Thoracic aorta (tissue), 2 donors: ENCODE data around the gene FRMD5. TPM values are rescaled to one million over a fixed set of nuclear protein-coding genes. Genes with fewer than 3 reads are reported as not detected.

Experiments
- ATAC-seq: fragments of 150-250 bp; one replicate; pipeline ENCODE4 v1.8.0; 2017; ENCODE audit warnings: low read depth; ENCODE audit not compliant: insufficient number of reproducible peaks, low FRiP score
- DNase-seq: peaks from one replicate; pipeline ENCODE4 v3.0.0-alpha.2; 2020; ENCODE audit warnings: low spot score
- H3K27ac ChIP-seq, 2 donors: fragments of 200-600 bp; sonication (generic); 1 replicate in 1 of 2; 2 replicates in 1 of 2; pipeline ENCODE4 v1.5.1; 2016; ENCODE audit warnings: mild to moderate bottlenecking in 2 of 2, moderate library complexity in 2 of 2
- H3K27me3 ChIP-seq: fragments of 200-600 bp; sonication (generic); replicated peaks from 2 replicates; pipeline ENCODE4 v1.6.0; 2016; ENCODE audit warnings: mild to moderate bottlenecking; ENCODE audit not compliant: insufficient read depth
- H3K36me3 ChIP-seq: fragments of 200-600 bp; sonication (generic); one replicate; pipeline ENCODE4 v1.5.1; 2016
- H3K4me1 ChIP-seq, 2 donors: fragments of 200-600 bp; sonication (generic); 1 replicate in 1 of 2; 2 replicates in 1 of 2; pipeline versions ENCODE4 v1.5.1 to v1.6.0; 2016; ENCODE audit warnings: low read depth in 2 of 2, mild to moderate bottlenecking in 1 of 2; ENCODE audit not compliant: control insufficient read depth in 1 of 2
- H3K4me3 ChIP-seq: fragments of 200-600 bp; sonication (generic); 2 replicates; pipeline ENCODE4 v1.5.1; 2016; ENCODE audit warnings: mild to moderate bottlenecking
- H3K9me3 ChIP-seq: fragments of 200-600 bp; sonication (generic); 2 replicates; pipeline ENCODE4 v1.5.1; 2016
- total RNA-seq, 2 donors: library from RNA; depleted of rRNA; stranded (reverse); fragments of >200 nt; gene quantifications; one replicate each; pipeline versions ENCODE4 v1.1.0 to v1.2.3, GENCODE V29; 2016
- TF ChIP-seq, protein P1 (sequence below): fragments of 200-600 bp; sonication (generic); IDR thresholded peaks from one replicate; pipeline ENCODE4 v1.5.1; 2019; ENCODE audit warnings: antibody characterized with exemption

The FRMD5 gene
- total RNA-seq, 2 donors from 2014 or later: 0.27 TPM; not detected in 1

DNA sequence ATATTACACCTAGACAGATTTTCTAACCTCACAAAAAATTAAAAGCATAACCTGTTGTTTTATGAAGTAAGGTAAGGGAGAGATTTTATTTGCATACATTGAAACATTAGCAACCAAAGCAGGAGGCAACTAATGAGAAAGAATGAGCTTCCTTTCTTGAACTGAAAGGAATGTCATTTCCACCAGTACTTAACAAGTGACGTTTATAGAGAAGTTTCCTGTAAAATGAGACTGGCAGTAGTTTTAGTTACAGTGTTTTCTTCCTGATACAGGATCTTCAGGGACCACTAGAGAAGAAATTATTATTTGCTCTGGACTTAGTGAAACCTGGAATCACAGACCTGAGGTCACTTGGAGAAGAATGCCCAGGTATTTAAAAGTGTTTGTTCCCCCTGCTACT lies 27.4 kb upstream of the FRMD5 start:
- Histone ChIP-seq H3K4me1 (no peaks in the 10 kb centered on the region), H3K27ac (no peak overlapping the region), H3K9me3 (no peaks in the 10 kb centered on the region), H3K27me3 (no peaks in the 10 kb centered on the region), H3K4me3 (no peak overlapping the region), H3K36me3 (no peaks in the 10 kb centered on the region)
- ATAC-seq: no peak
- TF ChIP-seq, protein P1, sequence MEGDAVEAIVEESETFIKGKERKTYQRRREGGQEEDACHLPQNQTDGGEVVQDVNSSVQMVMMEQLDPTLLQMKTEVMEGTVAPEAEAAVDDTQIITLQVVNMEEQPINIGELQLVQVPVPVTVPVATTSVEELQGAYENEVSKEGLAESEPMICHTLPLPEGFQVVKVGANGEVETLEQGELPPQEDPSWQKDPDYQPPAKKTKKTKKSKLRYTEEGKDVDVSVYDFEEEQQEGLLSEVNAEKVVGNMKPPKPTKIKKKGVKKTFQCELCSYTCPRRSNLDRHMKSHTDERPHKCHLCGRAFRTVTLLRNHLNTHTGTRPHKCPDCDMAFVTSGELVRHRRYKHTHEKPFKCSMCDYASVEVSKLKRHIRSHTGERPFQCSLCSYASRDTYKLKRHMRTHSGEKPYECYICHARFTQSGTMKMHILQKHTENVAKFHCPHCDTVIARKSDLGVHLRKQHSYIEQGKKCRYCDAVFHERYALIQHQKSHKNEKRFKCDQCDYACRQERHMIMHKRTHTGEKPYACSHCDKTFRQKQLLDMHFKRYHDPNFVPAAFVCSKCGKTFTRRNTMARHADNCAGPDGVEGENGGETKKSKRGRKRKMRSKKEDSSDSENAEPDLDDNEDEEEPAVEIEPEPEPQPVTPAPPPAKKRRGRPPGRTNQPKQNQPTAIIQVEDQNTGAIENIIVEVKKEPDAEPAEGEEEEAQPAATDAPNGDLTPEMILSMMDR: no peak
- no peak for DNase-seq

DNA sequence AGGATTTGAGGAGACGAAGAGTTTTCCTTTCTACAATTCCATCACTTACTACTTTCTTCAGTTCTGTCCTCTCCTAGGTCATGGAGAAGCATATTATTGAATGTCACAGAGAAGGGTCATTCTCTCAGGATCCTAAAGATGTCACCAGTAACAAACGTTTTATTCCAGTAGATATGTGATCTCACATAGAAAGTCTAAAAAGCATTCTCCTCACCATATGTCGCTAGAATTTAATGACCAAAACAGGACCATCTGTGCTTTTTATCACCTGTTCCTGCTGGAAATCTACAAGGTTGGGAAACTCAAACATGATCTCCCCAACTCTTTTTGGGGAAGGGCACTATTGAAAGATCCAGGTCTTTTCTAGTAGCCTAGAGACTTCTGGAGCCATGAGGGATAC lies 24.0 kb upstream of the FRMD5 start:
- TF ChIP-seq, protein P1: no peak
- Histone ChIP-seq H3K36me3 (no peaks in the 10 kb centered on the region), H3K9me3 (no peaks in the 10 kb centered on the region), H3K27ac (no peak overlapping the region), H3K27me3 (no peaks in the 10 kb centered on the region), H3K4me3 (no peak overlapping the region), H3K4me1 (no peaks in the 10 kb centered on the region)
- no peak for ATAC-seq
- DNase-seq: no peak

DNA sequence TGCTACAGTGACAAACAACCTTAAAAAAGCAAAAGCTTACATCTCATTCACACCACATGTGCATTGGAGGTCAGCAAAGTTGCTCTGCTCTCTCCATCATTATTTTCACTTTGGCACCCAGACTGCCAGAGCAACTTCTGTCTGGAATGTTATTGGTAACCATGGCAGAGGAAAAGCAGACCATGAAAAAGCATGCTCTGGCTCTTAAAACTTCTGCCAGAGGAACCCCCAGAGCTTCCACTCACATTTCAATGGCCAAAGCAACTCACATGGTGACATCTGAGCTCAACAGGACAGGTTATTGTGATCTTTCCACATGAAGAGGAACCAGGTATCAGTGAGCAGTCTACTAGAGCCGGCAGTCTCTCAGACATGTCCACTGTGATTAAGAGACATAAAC lies 21.9 kb upstream of the FRMD5 start:
- DNase-seq (no peak), ATAC-seq (no peak)
- Histone ChIP-seq H3K9me3 (no peaks in the 10 kb centered on the region), H3K27ac (no peak overlapping the region), H3K4me3 (no peak overlapping the region), H3K4me1 (no peaks in the 10 kb centered on the region), H3K27me3 (no peaks in the 10 kb centered on the region), H3K36me3 (no peaks in the 10 kb centered on the region)
- TF ChIP-seq, protein P1: no peak

DNA sequence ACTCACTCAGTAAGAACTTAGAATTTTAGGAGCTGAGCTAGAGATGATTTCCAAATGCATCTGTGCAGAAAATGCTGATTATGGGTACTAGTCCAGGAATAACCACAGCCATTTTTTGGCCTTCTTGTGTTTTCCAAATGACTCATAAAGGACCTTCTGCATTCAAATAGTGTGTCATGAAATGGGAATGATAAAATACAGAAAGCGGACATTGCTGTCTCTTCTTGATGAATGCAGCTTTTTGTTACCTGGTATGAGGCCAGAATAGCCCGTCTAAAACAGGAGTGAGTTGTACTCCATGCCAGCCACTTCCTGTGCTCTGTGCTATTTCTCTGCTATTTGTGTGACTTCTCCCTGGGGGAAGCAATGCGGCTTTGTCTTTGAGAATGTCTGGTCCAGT lies 20.5 kb upstream of the FRMD5 start:
- no peaks in the 10 kb centered on the region for H3K36me3 ChIP-seq
- no peak overlapping the region for H3K27ac ChIP-seq
- H3K27me3 ChIP-seq: no peaks in the 10 kb centered on the region
- H3K4me3 ChIP-seq: no peak overlapping the region
- ATAC-seq: no peak
- H3K9me3 ChIP-seq: no peaks in the 10 kb centered on the region
- DNase-seq: no peak
- H3K4me1 ChIP-seq: no peaks in the 10 kb centered on the region
- TF ChIP-seq, protein P1: no peak

DNA sequence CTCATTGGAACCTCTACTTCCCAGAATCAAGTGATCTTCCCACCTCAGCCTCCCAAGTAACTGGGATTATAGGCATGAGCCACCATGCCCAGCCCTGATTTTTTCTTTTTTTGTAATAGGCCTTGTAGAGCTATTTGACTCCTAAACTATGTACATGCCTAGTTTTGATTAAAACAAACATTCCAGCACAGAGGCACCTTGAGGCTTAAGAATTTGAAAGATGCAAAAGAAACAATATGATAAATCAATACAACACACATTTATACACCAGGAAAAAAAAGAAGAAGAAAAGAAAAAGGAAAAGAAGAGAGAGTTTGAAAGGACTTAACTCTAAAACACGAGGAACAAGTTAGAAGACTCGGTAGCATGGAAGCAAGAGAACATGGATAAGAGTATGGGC lies 13.9 kb upstream of the FRMD5 start:
- Histone ChIP-seq H3K27me3 (no peaks in the 10 kb centered on the region), H3K27ac (no peak overlapping the region), H3K36me3 (no peaks in the 10 kb centered on the region), H3K9me3 (no peaks in the 10 kb centered on the region), H3K4me1 (no peaks in the 10 kb centered on the region), H3K4me3 (no peak overlapping the region)
- no peak for ATAC-seq
- DNase-seq: no peak
- TF ChIP-seq, protein P1: no peak
